ENCODE measurements around the gene GTF2A2.
A peak's percentile ranks its signal among the peaks of the same experiment; 100 is the strongest.
"Not testable (repeated sequence)": the region's sequence is repeated elsewhere in the genome, so short reads cannot be mapped to it uniquely, and the experiment has no call there.

The GTF2A2 gene, protein sequence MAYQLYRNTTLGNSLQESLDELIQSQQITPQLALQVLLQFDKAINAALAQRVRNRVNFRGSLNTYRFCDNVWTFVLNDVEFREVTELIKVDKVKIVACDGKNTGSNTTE
- total RNA-seq, result 16.8 to 63.8 (median 29.0) reads per million in 3 experiments

DNA sequence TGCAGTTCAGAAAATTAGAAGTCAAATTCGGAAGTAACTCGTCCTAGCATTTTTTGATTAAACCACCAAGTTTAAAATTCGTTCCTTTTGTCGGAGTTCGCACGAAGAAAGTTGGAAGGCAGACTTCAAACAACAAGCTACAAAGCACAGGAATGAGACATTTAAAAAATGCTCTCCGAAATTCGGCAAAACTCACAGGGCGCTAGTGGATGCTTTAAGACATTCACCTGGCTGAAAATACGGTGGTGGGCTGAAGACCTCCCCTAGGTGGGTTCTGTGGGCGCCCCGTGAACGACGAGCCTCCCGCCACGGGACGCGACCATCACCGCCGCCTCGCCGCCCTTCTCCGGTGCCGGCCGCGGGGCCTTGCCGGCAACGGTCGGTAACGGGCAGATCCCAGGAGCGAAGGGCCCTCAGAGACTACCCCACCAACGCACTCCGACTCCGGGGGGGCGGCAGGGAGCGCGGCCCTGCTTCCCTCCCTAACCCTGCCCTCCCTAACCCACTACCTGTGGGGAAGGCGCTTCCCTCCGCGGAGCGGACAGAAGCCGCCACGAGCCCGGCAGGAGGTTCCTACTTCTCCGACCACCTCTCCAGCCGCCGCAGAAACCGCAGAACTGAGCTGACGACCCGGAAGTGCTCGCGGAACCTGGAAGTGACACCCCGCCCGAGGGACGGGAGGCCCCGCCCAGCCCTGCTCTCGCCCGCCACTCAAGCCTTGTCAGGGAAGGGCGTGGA is at the start of gene GTF2A2:
Gene GTF2A2 (minus strand): TSS at position 619 of the 738 bp plus-strand sequence. CDS start 5,238 bp downstream, outside the sequence.
- DNase-seq, result peak; percentile 89

DNA sequence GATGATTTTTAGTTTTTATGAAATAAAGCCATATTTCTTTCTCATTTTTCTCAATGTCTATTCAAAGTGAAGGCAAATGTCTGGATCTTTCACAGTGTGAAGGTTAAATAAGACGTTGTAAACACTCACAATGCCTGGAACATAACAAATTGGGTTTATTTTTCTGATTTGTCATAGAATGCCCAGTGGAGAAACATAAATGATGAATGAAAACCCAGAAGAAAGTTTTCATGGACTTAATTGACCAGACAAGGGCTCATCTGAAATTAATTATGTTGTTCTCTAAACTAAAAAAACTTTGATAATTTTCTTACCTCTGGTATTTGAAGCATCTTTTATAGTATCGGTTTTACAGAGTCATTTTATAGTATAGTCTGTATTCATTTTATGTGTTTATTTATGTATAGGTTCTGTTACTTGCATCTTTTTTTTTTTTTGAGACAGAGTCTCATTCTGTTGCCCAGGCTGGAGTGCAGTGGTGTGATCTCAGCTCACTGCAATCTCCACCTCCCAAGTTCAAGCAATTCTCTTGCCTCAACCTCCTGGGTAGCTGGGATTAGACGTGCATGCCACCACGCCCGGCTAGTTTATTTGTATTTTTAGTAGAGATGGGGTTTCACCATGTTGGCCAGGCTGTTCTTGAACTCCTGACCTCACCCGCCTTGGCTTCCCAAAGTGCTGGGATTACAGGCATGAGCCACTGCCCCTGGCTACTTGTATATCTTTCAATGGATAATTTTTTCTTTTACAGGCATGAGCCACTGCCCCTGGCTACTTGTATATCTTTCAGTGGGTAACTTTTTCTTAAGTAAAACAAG is 46.9 kb upstream of the GTF2A2 start:
- no peak for DNase-seq

DNA sequence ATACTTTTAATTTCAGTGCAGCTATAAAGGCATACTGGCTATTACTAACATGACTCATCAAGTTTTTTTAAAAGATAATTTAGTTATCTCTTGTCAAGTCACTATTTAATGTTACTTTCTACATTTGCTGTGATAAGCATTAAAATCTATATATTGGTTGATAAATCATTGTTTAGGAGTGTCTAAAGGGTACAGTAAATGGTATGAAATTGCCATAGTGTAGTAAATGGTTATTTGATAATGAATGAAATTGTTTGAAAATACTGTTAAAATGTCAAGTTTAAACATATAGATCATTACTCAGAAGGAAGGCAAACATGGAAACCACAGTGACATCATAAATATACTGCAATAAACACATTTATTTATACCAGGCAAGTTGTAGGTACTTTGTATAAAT is 45.0 kb upstream of the GTF2A2 start:
- DNase-seq, result no peak

DNA sequence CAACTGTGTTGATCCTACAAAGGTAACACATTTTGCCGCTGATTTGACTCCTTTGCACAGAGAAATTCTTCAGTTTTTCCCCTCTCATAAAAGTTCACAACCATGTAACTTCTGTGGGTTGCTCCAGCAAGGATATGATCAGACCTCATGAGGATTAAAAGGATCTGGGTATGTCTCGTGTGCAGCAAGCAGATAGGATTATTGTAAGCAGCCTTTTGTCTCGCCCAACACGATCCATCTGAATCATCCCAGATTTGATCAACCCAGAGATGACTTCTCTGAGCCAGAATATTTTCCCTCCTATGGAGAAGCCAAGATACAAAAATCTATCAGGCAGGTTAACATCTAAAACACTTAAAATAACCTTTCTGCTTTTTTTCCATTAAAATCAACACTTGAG is 44.6 kb upstream of the GTF2A2 start:
- no peak for DNase-seq

DNA sequence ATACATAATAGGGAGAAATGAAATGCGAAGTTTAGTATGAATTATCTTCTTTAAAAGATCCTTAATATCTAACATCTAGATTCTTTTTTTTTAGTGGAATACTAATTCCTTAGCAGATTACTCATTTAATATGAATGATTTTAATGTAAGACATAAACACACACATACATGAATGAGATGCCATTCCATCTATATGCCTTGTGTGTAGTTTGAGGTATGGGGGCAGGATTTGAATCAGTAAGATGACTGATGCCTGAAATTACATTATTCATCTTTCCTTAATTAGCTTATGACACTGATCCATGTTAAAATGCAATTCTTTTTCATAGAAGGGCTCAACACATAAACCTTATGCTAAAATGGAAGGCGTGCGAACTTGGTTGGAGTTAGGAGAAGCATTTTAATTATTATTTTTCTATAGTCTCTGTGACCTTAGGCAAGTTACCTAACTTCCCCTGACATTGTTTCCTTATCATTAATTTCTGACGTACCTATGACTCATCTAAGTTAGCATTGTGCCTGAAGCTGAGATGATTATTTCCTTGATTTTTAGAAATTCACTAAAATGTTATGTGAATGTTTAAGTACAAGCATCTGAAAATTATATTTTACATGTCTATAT is 42.6 kb upstream of the GTF2A2 start:
- DNase-seq, result no peak

DNA sequence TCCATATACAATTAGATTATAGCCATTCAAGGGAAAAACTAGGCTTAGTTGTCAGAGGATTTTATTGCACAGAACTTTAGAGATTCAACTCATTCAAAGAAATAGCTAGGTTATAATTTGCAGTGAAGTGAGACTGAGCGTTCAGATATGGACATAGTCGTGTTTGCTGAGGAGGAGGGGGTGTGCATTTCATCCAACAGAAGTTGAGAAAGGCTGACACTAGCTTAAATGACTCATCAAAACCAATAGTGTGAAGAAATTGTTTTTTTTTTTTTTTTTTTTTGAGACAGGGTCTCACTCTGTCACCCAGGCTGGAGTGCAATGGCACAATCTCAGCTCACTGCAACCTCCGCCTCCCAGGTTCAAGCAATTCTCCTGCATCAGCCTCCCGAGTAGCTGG is 40.8 kb upstream of the GTF2A2 start:
- not testable (repeated sequence) for DNase-seq

DNA sequence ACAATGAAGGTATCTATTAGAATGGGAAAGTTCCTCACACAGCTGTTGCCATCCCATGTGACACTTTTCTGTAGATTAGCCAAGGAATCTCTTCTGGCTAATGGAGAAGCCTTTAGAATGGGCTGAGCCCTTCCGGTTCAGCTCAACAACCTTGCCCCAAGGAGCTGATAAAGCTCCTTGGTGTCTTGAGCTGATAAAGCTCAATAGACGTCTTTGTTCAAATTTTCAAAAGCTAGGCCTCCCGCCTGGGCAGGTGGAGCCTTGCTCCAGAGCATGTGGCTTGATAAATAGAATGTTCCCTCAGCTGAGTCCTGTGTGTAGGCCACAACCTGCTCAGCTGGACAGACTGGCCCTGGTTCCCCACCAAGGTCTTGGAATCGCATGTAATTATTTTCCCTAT is 39.0 kb upstream of the GTF2A2 start:
- no peak for DNase-seq

DNA sequence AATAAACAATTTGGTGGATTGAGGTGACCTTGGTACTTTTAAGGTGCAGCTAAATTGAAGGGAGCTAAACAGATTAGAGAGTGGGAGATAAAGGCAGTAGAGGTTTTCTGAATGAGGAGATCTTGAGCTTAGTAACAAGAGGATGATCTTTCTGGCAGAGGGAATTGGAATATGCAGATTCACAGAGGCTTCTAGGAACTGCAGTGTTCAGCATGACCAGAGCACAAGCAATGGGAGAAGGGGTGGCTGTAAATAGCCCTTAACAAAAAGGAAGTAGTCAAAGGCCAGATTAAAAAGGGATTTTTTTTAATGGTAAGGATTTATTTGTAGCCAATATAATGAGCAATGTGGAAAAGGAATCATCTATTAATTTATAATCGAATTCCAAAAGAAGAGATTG is 37.5 kb upstream of the GTF2A2 start:
- no peak for DNase-seq

DNA sequence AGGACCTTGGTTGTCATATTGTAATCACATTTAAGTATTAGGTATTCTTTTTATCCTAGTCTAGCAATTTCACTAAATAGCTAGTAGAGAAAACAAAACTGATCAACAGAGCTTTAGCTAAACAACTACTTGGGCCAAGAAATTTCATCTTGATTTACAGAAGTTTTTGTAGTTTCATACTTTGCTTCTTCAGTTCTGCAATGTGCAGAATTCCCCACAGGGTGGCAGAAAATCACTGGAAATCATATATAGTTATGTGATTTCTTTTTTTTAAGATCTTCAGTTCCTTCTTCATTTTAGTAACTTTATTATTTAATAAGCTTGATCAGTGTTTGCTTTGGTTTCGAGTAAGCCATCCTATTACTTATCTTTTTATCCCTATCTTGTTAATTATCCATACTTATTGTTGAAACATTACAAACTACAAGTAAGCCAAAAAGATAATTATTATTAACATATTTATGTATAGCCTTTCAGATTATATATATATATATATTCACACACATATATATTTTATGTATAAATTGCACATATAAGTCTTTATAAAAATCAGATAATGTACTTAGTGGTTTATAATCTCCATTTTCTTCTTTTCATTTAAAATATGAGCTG is 34.0 kb upstream of the GTF2A2 start:
- peak; percentile 33 for DNase-seq

DNA sequence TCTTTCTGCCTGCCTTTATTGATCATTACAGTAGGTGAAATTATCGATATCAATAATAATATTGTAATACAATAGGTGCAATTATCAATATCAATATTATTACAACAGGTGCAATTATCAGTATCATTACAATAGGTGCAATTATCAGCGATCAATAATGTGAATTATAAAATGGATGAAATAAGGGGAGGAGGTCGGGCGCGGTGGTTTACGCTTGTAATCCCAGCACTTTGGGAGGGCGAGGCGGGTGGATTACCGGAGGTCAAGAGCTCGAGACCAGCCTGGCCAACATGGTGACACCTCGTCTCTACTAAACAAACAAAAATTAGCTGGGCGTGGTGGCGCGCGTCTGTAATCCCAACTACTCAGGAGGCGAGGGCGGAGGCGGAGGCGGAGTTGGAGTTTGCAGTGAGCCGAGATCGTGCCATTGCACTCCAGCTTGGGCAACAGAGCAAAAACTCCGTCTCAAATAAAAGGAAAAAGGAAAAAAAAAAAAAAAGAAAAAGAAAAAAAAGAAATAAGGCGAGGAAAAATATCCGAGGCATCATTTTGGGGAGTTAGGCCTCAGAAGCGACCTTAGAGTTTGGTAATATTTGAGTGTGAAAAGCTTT is 32.4 kb upstream of the GTF2A2 start:
- DNase-seq, result peak; percentile 69

DNA sequence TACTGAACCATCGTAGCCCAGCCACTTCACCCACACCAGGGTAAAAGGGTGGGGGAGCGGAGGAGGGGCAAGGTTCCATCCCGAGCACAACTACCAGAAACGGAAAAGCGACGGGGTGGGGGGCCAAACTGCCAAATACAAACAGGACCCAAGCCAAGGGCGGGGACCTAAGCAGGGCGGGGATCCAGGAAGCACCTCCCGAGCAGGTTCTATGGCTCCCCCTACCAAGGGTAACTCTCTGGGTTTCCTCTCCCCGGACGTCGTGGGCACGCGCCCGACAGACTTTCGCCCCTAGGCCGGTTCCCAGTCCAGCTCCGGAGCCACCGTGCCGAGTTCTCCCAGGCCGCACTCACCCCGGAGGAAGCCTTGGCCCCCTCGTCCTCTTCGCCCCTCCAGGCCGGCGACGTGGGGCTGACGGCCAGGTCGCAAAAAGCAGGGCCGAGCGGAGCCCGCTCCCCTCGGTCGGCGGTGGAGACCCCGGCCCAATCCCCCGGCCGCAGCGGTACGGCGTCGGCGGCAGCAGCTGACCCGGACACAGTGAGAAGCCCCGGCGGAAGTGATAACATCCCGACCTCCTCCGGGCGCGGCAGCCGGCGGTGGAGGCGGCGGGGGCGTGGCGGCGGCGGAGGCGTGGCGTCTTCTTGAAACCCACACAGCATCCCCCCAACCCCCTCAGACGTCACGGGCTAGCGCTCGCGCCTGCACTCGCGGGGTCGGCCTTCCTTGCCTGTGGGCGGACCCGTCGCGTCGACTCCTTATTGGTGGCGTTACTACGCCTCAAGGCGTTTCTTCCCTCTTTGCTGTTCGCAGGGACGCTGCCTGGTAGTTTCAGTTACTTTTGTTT is 31.7 kb upstream of the GTF2A2 start, which contains the start of gene BNIP2:
Gene BNIP2 (minus strand): TSS at position 539 of the 844 bp plus-strand sequence. CDS start 6,863 bp downstream, outside the sequence.
- DNase-seq, result peak; percentile 99

DNA sequence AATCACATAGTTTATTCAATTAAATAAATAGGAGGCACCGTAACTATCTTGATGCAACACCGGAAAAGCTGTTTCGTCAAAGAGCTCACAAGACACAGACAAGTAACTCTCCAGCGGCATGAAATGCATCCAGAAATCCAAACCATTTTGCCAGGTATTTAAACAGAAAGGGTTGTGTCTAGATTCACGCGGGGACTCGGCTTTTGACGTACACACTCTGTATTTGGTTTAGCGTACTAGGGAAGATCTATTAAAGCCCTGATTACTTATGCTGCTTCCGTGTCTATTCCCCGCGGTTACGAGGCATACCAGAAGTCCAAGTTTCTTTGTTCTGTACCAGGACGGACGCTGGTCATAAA is 31.1 kb upstream of the GTF2A2 start:
- peak; percentile 53 for DNase-seq

DNA sequence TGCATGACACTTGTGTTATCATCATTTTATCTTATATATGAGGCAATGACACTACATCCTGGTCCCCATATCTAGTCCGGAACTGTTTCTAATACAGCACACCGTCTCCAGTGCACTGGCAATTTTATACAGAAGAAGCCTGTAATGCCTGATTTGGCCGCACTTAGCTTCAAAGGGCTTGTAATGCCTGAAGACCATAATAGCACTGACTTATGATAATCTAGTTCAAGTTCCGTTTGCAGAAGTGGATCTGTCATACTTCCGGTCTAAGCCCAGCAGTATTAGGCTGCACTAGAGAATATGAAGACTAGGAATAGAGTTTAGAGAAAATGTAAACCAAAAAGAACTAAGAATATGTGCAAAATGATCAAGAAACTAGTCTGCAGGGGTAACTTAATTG is 30.5 kb upstream of the GTF2A2 start:
- peak; percentile 51 for DNase-seq

DNA sequence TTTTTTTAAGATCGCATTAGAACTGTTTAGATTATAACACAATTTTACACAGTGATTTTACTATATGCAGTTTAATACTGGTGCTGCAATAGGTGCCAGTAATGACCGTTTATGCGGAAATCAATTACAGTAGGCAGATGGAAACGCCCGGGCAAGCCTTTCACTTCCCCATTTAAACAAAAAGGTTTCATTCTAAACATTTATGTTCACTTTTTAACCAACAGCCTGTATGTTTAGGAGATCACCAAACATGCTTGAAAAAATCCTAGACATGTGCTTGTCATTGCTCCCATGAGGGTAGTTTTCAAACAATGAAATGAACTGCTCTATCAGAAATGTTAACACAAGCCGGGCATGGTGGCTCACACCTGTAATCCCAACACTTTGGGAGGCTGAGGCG is 29.1 kb upstream of the GTF2A2 start:
- no peak for DNase-seq

DNA sequence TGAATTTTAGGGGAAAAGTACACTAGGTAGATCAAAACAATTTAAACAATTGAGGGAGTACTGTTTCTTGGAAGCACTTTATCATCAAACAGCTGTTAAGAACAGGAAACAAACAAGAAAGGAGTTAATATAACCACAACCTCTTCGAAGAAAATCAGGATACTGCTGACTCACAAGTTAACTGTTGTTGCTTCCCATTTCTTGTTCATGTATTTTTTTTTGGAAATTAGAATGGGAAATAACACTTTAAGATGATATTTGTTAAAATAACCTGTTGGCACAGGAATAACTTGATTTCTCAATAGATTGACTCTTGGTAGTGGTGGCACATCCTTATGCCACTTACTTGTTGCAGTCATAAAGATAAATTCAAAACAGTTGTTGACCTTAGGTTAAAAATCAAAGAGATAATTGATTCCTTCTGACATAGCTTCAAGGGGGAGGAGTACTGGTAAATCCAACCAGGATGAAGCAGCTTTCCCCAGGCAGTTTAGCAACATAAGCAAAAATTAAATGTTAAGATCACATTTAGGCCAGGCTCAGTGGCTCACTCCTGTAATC is 28.5 kb upstream of the GTF2A2 start:
- DNase-seq, result no peak

DNA sequence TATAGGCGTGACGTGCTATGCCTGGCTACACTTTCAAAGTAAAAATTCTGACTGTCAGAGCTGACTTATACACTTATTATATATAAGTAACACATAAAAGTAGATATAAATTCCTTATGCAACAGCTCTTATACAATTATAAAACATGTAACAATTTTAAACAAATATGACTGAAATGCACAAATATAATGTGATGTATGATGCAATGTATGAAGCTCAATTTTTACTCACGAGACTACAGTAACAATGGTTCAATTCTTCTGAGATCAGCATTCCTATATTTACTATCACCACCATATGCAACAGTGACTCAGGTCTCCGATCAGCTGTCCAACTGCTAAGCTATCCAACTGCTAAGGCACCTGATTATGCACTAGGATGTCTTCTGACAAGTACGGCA is 23.6 kb upstream of the GTF2A2 start:
- no peak for DNase-seq

DNA sequence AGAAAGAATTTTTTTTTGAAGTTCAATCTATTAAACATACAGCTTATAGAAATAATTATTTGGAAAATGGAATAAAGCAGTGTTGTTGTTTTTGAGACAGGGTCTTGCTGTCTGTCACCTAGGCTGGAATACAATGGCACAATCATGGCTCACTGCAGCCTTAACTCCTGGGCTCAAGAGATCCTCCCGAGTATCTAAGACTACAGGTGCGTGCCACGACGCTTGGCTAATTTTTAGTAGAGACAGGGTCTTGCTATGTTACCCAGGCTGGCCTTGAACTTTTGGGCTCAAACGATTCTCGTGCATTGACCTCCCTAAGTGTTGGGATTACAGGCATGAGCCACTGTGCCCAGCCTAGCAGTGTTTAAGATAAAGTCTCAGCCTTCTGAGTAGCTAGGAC is 23.0 kb upstream of the GTF2A2 start:
- DNase-seq, result no peak

DNA sequence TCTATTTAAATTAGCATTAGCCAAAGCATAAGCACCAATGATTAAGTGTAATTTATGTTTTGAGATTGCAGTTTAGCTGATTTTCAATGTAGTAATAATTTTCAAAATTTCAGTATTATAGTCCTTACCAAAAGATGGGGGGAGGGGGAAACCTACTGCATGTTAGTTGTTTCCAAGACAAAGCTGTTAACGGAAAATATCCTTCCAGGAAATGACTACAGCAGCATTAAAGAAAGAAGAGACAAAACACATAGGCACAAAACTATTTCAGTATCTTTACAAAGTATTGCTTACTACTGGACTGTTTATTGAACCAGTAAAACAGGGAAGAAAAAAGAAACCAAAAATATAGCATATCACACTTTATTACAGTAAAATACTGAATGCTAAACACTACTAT is 21.3 kb upstream of the GTF2A2 start:
- no peak for DNase-seq

DNA sequence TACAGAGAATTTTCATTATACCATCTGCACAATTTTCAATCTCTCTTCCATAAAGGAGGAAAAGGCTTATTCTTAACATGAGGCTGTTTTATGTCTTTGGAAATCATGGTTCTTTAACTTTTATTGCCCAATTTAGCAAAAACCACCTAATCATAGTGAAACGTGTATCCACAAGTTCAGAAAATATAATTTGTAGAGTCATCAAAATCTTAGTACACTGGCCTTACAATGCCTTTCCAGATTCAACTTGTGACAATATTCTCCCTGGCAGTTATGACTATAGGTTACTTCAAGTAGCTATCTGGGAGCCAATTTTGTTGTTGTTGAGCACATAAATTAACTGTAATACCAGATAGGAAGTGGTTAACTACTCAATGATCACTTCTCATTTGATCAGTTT is 20.9 kb upstream of the GTF2A2 start:
- no peak for DNase-seq

DNA sequence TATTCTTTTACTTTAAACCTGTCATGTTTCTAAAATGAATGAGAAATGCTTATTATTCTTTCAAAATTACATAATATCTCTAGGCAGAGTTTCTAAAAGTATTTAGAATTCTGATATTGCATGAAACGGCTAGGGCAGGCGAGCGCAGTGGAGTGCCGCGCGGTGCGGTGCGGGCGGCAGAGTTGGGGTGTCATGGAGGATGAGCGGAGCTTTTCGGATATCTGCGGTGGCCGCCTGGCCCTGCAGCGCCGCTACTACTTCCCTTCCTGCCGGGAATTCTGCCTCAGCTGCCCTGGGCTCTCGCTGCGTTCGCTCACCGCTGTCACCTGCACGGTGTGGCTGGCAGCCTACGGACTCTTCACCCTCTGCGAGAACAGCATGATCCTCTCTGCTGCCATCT is 19.2 kb upstream of the GTF2A2 start:
- no peak for DNase-seq

DNA sequence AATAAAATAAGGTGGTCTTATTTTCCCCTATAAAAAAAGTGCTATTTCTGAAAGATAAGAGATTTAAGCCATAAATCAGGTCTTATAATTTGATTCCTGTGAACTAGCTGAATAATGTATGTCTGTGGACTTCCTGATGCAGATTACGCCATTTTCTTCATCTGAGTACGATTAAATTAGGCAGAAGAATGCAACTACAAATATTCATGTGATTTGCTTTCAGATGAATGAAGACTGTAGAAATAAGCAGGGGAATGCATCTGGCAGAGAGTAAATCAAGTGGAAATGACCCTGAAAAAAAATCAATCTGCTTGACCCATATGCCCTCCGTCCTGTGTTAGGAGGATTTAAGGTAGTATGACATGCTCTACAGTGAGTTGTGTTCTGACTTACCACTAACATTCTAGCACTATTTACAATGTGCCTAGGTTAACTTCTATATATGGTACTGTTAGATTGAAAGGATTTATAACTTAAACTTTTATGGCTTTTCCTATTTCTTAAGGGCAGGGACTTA is 17.1 kb upstream of the GTF2A2 start:
- no peak for DNase-seq

Data from central memory CD4-positive, alpha-beta T cell (primary cell).